ENCODE results near the gene EML3.
A peak's percentile ranks its signal among the peaks of the same experiment; 100 is the strongest.
"Not testable (repeated sequence)": the region's sequence is repeated elsewhere in the genome, so short reads cannot be mapped to it uniquely, and the experiment has no call there.

Gene EML3

DNA sequence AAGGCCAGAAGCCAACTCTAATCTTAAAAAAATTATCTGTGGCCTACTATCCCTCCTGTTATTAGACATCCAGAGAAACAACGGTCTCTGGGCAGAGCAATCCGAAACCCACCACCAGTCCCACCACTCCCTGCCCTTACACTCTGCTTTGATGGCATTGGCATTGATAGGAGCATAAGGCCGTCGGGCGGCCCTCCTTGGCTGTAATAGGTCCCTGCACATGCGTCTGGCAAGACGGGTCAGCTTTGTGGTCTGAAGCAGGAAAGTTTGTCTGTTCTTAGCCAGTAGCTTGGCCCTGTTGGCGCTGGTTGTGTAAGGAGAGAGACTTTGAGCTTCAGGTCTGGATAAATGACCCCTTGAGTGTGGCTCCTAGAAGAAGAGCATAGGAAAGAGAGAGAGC is 17.5 kb downstream of the EML3 start:
- no peak overlapping the region for H3K4me3 ChIP-seq (ENCODE audit: low read length)
- no peak for DNase-seq (ENCODE audit: low read depth)
- TF ChIP-seq CTCF (conservative IDR thresholded peaks at IDR 0.05; ENCODE audit: low read depth, low read length): no peak

- peak; percentile 72 for TF ChIP-seq CTCF (conservative IDR thresholded peaks at IDR 0.05; ENCODE audit: low read depth, low read length)
- H3K4me3 ChIP-seq (ENCODE audit: low read length): no peak overlapping the region
- no peak for DNase-seq (ENCODE audit: low read depth)
These were observed 19.0 kb downstream of the EML3 start for GRCh38 chr11:62593434-62594044.

GRCh38 chr11:62592989-62593421 is 19.6 kb downstream of the EML3 start:
- DNase-seq (ENCODE audit: low read depth): no peak
- no peak overlapping the region for H3K4me3 ChIP-seq (ENCODE audit: low read length)

GRCh38 chr11:62592146-62592815 is 20.3 kb downstream of the EML3 start:
- peak overlapping the region; percentile 57 for H3K4me3 ChIP-seq (ENCODE audit: low read length)
- TF ChIP-seq CTCF (conservative IDR thresholded peaks at IDR 0.05; ENCODE audit: low read depth, low read length): no peak
- DNase-seq (ENCODE audit: low read depth): no peak

More at GRCh38 chr11:62592989-62593421, 19.6 kb downstream of the EML3 start:
- no peak for TF ChIP-seq CTCF (conservative IDR thresholded peaks at IDR 0.05; ENCODE audit: low read depth, low read length)

- H3K4me3 ChIP-seq (ENCODE audit: low read length): peak within 1 kb of the TSS; percentile 97
- DNase-seq (ENCODE audit: low read depth): peak; percentile 99
These were observed 21.0 kb downstream of the EML3 start, which contains the start of gene TUT1 for GRCh38 chr11:62591448-62592145. TSS of gene TUT1 (minus strand) at chr11:62591523. CDS start at chr11:62591485, 38 bp downstream.

GRCh38 chr11:62588966-62589637 is 23.5 kb downstream of the EML3 start:
- peak; percentile 52 for TF ChIP-seq CTCF (conservative IDR thresholded peaks at IDR 0.05; ENCODE audit: low read depth, low read length)
- no peak overlapping the region for H3K4me3 ChIP-seq (ENCODE audit: low read length)
- no peak for DNase-seq (ENCODE audit: low read depth)

More at GRCh38 chr11:62591448-62592145, 21.0 kb downstream of the EML3 start, which contains the start of gene TUT1:
- no peak for TF ChIP-seq CTCF (conservative IDR thresholded peaks at IDR 0.05; ENCODE audit: low read depth, low read length)

- DNase-seq (ENCODE audit: low read depth); H3K4me3 ChIP-seq (ENCODE audit: low read length): not testable (repeated sequence)
These were observed 27.2 kb downstream of the EML3 start for GRCh38 chr11:62585356-62585755.

DNA sequence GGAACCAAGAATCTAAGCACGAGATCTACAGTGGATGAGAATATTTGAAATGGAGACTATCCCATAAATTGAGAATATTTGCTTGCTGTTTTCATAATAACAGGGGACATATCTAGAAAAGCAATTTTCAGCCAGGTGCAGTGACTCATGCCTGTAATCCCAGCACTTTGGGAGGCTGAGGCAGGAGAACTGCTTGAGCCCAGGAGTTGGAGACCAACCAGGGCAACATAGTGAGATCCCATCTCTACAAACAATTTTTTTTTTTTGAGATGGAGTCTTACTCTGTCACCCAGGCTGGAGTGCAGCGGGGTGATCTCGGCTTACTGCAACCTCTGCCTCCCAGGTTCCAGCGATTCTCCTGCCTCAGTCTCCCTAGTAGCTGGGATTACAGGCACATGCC is 30.8 kb downstream of the EML3 start:
- not testable (repeated sequence) for H3K4me3 ChIP-seq (ENCODE audit: low read length); DNase-seq (ENCODE audit: low read depth)
